Measurements from ENCODE around the gene LIN52. TPM values are rescaled to one million over a fixed set of nuclear protein-coding genes. Genes with fewer than 3 reads are reported as not detected.

The LIN52 gene
- total and polyA plus RNA-seq, 8 donors: 10.1 to 16.7 (median 15.4) TPM

DNA sequence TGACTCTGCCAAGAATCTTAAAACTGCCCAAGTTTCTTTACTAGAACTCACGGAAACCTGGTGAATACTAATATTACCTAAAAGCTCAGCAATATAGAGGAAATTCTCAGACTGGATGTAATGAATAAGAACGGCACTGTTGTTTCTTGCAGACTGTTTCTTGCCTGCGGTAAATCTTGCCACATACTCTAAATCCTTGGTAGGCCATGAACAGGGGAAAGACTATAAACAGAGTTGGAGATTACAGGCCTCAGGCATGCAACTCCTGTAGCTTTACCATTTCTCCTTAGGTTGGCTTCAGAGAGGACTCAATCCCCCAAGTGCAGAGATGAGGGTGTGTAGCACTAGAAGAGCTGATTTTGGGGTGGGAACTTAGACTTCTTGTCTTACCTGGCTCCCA lies 1.6 kb upstream of the LIN52 start:
- Histone ChIP-seq H3K4me3 (peak overlapping the region in 1 of 2 donors; percentile 87), H3K36me3 (no peaks in the 10 kb centered on the region), H3K27me3 (no peaks in the 10 kb centered on the region), H3K4me1 (peaks cover 5 to 37% of the 10 kb centered on the region in 2 donors), H3K27ac (no peak overlapping the region), H3K9me3 (no peaks in the 10 kb centered on the region)
- TF ChIP-seq CTCF (IDR thresholded peaks at IDR 0.05): no peak
- intact Hi-C loops (cut with DNase I): no loop called here
- no peak for ATAC-seq
- DNase-seq: no peak

DNA sequence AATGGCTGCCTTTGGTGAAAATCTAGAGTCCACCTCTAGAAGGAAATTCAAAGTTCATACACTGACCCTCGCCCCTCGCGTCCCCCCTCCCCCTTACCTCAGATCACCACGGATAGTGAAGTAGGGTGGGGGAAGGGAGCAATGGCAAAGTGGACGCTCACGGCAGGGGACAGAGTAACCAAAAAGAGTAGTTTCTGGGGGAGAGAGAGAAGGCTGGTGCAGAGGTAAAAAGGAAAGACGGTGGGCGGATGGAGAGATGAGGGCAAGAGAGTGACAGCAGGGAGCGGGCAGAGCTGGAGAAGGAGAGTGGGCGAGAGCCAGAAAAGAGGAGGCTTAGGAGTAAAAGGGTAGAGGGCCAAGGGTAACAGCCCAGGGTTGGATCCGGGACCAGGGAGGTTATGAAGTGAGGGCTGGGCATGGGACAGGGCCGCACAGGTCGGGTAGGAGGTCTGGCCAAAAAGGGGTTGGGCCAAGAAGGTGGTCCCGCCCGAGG lies 926 bp upstream of the LIN52 start:
- H3K36me3 ChIP-seq: no peaks in the 10 kb centered on the region
- no peak for TF ChIP-seq CTCF (IDR thresholded peaks at IDR 0.05)
- peak overlapping the region; percentile 22 to 79 for H3K27ac ChIP-seq
- intact Hi-C loops (cut with DNase I): no loop called here
- H3K9me3 ChIP-seq: no peaks in the 10 kb centered on the region
- ATAC-seq (peak; percentile 30), DNase-seq (no peak)
- no peaks in the 10 kb centered on the region for H3K27me3 ChIP-seq
- H3K4me1 ChIP-seq: peaks cover 5 to 37% of the 10 kb centered on the region in 2 donors
- peak overlapping the region; percentile 47 to 87 for H3K4me3 ChIP-seq

DNA sequence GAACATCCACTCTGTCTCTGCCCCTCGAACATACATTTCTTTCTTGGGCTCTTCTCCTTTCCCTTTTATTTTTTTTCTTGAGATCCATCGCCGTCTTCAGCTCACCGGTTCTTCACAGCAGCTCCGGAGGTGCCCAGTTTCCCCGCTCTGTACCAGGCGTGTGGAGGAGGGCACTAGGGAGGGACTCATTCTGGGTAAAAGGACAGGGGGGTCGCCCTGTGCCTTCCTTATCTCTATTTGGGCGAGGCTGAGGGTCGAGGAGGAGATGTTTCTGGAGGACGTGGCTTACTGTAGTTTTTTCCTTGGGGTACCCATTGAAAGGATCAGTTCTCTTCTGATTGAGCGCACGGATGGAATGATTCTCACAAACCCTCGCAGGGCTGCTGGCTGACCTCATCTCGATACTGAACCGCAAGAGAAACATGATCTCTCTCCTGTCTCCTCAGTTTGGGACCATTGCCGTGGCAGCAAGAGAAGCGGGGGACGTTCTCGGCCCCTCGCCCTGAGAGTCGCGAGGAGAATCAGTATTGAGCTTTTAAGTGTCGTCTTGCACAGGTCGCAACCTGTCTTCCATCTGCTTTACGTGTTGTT lies 386 bp downstream of the LIN52 start:
- intact Hi-C loops (cut with DNase I): no loop called here
- no peak for DNase-seq
- peak; percentile 5 for ATAC-seq

DNA sequence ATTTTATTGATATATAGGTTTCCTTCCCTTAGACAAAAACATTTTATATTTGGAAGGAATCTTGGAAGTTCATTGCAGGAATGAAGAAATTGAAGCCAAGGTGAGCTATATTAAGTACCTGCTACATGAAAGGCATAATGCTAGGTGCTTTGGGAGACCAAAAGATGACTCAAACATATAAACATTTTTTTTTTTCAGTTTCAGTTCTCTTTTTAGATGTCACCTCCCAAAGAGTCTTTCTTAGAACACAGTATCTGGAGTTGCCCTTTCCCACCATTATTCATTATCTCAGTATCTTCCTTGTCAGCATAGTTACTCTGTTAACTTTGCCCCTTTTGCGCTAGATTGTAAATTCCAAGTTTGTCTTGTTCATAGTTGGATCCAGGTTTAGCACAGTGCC lies 1.1 kb downstream of the LIN52 start:
- peaks cover 0 to 2% of the 10 kb centered on the region in 2 donors for H3K36me3 ChIP-seq
- no peak for DNase-seq
- no peak for ATAC-seq
- H3K27me3 ChIP-seq: no peaks in the 10 kb centered on the region
- no peak overlapping the region for H3K27ac ChIP-seq
- H3K4me1 ChIP-seq: peaks cover 5 to 33% of the 10 kb centered on the region in 2 donors
- H3K9me3 ChIP-seq: no peaks in the 10 kb centered on the region
- intact Hi-C loops (cut with DNase I): no loop called here
- TF ChIP-seq CTCF (IDR thresholded peaks at IDR 0.05): no peak
- H3K4me3 ChIP-seq: peak overlapping the region; percentile 78 to 87

More for the DNA sequence above, 386 bp downstream of the LIN52 start:
- no peaks in the 10 kb centered on the region for H3K36me3 ChIP-seq
- no peaks in the 10 kb centered on the region for H3K27me3 ChIP-seq
- no peaks in the 10 kb centered on the region for H3K9me3 ChIP-seq
- no peak for TF ChIP-seq CTCF (IDR thresholded peaks at IDR 0.05)
- peaks cover 5 to 37% of the 10 kb centered on the region in 2 donors for H3K4me1 ChIP-seq
- H3K27ac ChIP-seq: peak overlapping the region; percentile 61 to 79
- peak overlapping the region; percentile 78 to 87 for H3K4me3 ChIP-seq

DNA sequence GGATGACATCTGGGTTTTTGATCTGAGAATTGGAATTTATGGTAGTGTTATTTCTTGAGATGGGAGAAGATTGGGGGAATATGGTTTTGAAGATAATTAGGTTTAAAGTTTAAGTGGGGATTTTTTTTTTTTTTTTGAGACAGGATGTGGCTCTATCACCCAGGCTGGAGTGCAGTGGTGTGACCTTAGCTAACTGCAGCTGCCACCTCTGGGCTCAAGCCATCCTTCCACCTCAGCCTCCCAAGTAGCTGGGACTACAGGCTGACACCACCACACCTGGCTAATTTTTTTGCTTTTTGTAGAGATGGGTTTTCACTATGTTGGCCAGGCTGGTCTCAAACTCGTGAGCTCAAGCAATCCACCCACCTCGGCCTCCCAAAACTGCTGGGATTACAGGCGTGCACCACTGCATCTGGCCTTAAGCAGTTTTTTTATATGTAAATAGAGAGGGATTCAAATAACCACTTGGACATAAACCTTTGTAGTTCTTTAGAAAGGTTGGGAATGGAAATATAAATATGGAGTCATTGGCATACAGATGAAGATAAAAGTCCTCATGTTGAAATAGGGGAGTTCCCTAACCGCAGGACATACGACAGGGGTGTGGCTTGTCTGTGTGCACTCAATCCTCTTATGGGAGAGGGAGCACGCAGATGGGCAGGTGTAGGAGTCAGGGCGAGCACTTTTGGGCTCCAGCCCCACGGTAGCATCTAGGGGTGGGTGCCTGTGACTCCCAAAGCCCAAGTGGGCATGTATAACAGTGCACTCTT lies 4.7 kb downstream of the LIN52 start:
- Histone ChIP-seq H3K4me1 (peaks cover 0 to 15% of the 10 kb centered on the region in 2 donors), H3K27me3 (no peaks in the 10 kb centered on the region), H3K4me3 (no peak overlapping the region), H3K36me3 (peaks cover 0 to 36% of the 10 kb centered on the region in 2 donors), H3K9me3 (no peaks in the 10 kb centered on the region), H3K27ac (no peak overlapping the region)
- intact Hi-C loops (cut with DNase I): no loop called here
- DNase-seq: no peak
- no peak for TF ChIP-seq CTCF (IDR thresholded peaks at IDR 0.05)
- ATAC-seq: no peak
